Measurements from ENCODE around the gene ADGRB3. TPM values are rescaled to one million over a fixed set of nuclear protein-coding genes. Genes with fewer than 3 reads are reported as not detected.
"Not testable (repeated sequence)": the region's sequence is repeated elsewhere in the genome, so short reads cannot be mapped to it uniquely, and the experiment has no call there.

Gene ADGRB3
- total and polyA plus RNA-seq, 4 donors = 0.47 to 24.6 (median 1.9) TPM

DNA sequence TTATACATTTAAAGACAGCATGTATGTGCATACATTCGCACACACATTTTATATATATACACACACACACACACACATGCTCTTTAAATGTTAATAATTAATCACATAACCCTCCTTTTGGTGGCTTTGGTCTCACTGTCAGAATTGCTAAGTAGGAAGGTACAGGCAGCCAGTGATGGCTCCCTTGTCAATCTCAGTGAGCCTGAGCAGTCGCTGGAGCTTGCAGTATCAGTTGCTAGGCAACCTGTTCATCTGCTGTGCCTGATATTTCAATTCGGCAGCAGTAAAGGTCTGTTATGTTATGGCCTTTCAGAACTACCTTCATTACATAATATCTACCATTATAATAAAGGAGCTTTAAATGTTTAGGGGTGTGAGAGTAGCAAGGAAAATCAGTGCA lies 787.4 kb downstream of the ADGRB3 start:
- Histone ChIP-seq H3K9ac (ENCODE audit: insufficient read depth in 1 of 2, low read length in 2 of 2) (no peak overlapping the region), H3K27me3 (ENCODE audit: control insufficient read depth in 3 of 3, insufficient read depth in 3 of 3, low read length in 2 of 3) (no peaks in the 10 kb centered on the region), H3K27ac (ENCODE audit: low read depth in 1 of 2, low read length in 1 of 2) (no peak overlapping the region), H3K4me3 (no peak overlapping the region), H3K36me3 (ENCODE audit: control insufficient read depth in 4 of 4, insufficient read depth in 4 of 4, low read length in 4 of 4) (no peaks in the 10 kb centered on the region), H3K9me3 (ENCODE audit: control insufficient read depth in 4 of 4, insufficient read depth in 3 of 4, low read length in 3 of 4) (no peaks in the 10 kb centered on the region), H3K4me1 (ENCODE audit: control insufficient read depth in 5 of 5, insufficient read depth in 5 of 5, low read length in 5 of 5) (no peaks in the 10 kb centered on the region)
- WGBS, 2 donors = 50 to 69% methylated on average over 3 of the region's 3 CpGs
- ATAC-seq (ENCODE audit: insufficient read depth, low FRiP score) = no peak
- TF ChIP-seq, protein P1, sequence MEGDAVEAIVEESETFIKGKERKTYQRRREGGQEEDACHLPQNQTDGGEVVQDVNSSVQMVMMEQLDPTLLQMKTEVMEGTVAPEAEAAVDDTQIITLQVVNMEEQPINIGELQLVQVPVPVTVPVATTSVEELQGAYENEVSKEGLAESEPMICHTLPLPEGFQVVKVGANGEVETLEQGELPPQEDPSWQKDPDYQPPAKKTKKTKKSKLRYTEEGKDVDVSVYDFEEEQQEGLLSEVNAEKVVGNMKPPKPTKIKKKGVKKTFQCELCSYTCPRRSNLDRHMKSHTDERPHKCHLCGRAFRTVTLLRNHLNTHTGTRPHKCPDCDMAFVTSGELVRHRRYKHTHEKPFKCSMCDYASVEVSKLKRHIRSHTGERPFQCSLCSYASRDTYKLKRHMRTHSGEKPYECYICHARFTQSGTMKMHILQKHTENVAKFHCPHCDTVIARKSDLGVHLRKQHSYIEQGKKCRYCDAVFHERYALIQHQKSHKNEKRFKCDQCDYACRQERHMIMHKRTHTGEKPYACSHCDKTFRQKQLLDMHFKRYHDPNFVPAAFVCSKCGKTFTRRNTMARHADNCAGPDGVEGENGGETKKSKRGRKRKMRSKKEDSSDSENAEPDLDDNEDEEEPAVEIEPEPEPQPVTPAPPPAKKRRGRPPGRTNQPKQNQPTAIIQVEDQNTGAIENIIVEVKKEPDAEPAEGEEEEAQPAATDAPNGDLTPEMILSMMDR (IDR thresholded peaks at IDR 0.05; ENCODE audit: control extremely low read depth, extremely low read depth) = no peak
- no peak for DNase-seq

DNA sequence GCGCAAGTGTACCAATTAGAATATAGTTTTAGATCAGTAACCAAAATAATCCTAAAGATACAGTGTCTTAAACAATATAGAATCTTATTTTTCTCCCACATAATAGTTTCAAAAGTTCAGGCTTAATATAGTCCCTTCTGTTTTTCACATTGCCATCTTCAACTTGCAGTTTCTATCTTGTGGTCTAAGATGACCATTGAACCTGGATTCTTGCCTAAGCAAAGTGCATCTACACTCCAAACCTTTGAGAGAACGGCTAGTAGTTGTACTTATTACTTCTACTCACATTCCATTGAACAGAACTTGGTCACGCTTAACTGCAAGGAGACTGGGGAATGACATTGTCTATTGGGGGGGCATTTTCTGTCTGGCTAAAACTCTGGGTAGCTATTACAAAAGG lies 788.7 kb downstream of the ADGRB3 start:
- TF ChIP-seq, protein P1 (IDR thresholded peaks at IDR 0.05; ENCODE audit: control extremely low read depth, extremely low read depth) = no peak
- no peak for ATAC-seq (ENCODE audit: insufficient read depth, low FRiP score)
- no peak overlapping the region for H3K4me3 ChIP-seq
- H3K27ac ChIP-seq (ENCODE audit: low read depth in 1 of 2, low read length in 1 of 2) = no peak overlapping the region
- H3K27me3 ChIP-seq (ENCODE audit: control insufficient read depth in 3 of 3, insufficient read depth in 3 of 3, low read length in 2 of 3) = no peaks in the 10 kb centered on the region
- no peaks in the 10 kb centered on the region for H3K9me3 ChIP-seq (ENCODE audit: control insufficient read depth in 4 of 4, insufficient read depth in 3 of 4, low read length in 3 of 4)
- no peaks in the 10 kb centered on the region for H3K4me1 ChIP-seq (ENCODE audit: control insufficient read depth in 5 of 5, insufficient read depth in 5 of 5, low read length in 5 of 5)
- H3K9ac ChIP-seq (ENCODE audit: insufficient read depth in 1 of 2, low read length in 2 of 2) = no peak overlapping the region
- no peak for DNase-seq
- no peaks in the 10 kb centered on the region for H3K36me3 ChIP-seq (ENCODE audit: control insufficient read depth in 4 of 4, insufficient read depth in 4 of 4, low read length in 4 of 4)
- 79 to 90% methylated on average over 3 of the region's 3 CpGs for WGBS, 2 donors

DNA sequence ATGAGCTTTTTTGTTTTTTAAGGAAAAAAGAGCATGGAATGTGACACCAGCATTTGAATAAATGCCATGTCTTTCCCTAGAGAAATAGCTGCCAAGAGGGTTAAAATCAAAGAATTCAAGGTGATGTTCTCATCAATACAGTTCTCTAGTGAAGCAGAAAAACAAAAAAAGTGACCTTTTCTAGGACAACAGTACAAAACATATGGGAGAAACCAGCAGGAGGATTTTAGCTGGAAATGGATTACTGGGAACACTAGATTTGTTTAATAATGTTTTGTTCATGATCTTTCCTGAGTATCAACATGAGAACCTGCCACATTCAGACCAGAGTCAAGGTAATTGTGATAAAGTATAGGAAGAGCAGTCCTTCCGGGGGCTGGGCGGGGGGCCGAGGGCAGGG lies 789.5 kb downstream of the ADGRB3 start:
- TF ChIP-seq, protein P1 (IDR thresholded peaks at IDR 0.05; ENCODE audit: control extremely low read depth, extremely low read depth) = no peak
- Histone ChIP-seq H3K36me3 (ENCODE audit: control insufficient read depth in 4 of 4, insufficient read depth in 4 of 4, low read length in 4 of 4) (no peaks in the 10 kb centered on the region), H3K9ac (ENCODE audit: insufficient read depth in 1 of 2, low read length in 2 of 2) (no peak overlapping the region), H3K9me3 (ENCODE audit: control insufficient read depth in 4 of 4, insufficient read depth in 3 of 4, low read length in 3 of 4) (no peaks in the 10 kb centered on the region), H3K27ac (ENCODE audit: low read depth in 1 of 2, low read length in 1 of 2) (no peak overlapping the region), H3K4me1 (ENCODE audit: control insufficient read depth in 5 of 5, insufficient read depth in 5 of 5, low read length in 5 of 5) (no peaks in the 10 kb centered on the region), H3K27me3 (ENCODE audit: control insufficient read depth in 3 of 3, insufficient read depth in 3 of 3, low read length in 2 of 3) (no peaks in the 10 kb centered on the region), H3K4me3 (no peak overlapping the region)
- DNase-seq (no peak), ATAC-seq (ENCODE audit: insufficient read depth, low FRiP score) (no peak)
- WGBS, 2 donors = 56 to 66% methylated on average over 3 of the region's 3 CpGs

DNA sequence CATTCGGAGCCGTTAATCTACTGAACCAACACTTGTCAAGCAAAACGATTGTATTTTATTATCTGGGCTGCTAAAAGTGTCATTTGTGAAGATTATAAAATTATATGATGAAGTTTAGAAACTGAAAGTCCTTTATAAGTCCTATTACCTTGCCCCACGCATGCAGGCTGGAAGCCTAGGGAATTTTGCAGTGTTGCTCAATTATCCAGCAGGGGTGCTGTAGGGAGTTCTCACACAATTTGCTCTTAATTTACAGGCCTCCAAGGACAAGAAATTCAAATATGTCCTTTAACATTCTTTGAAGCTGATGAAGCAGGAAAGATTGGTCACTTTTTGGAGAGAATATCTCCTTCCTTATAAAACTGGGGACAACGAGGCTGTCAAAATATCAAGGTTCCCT lies 792.8 kb downstream of the ADGRB3 start:
- Histone ChIP-seq H3K9me3 (ENCODE audit: control insufficient read depth in 4 of 4, insufficient read depth in 3 of 4, low read length in 3 of 4) (peaks cover 0 to 2% (median 0%) of the 10 kb centered on the region in 4 donors), H3K27me3 (ENCODE audit: control insufficient read depth in 3 of 3, insufficient read depth in 3 of 3, low read length in 2 of 3) (no peaks in the 10 kb centered on the region), H3K36me3 (ENCODE audit: control insufficient read depth in 4 of 4, insufficient read depth in 4 of 4, low read length in 4 of 4) (no peaks in the 10 kb centered on the region), H3K4me1 (ENCODE audit: control insufficient read depth in 5 of 5, insufficient read depth in 5 of 5, low read length in 5 of 5) (no peaks in the 10 kb centered on the region), H3K27ac (ENCODE audit: low read depth in 1 of 2, low read length in 1 of 2) (no peak overlapping the region), H3K9ac (ENCODE audit: insufficient read depth in 1 of 2, low read length in 2 of 2) (no peak overlapping the region), H3K4me3 (no peak overlapping the region)
- 79 to 81% methylated on average over 5 of the region's 5 CpGs for WGBS, 2 donors
- DNase-seq (no peak), ATAC-seq (ENCODE audit: insufficient read depth, low FRiP score) (no peak)
- TF ChIP-seq, protein P1 (IDR thresholded peaks at IDR 0.05; ENCODE audit: control extremely low read depth, extremely low read depth) = no peak

DNA sequence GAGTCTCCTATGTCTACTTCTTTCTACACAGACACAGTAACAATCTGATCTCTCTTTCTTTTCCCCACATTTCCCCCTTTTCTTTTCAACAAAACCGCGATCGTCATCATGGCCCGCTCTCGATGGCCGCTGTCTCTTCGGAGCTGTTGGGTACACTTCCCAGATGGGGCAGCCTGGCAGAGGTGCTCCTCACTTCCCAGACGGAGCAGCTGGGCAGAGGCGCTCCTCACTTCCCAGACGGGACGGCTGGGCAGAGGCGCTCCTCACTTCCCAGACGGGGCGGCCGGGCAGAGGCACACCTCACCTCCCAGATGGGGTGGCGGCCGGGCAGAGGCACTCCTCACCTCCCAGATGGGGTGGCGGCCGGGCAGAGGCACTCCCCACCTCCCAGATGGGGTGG lies 797.1 kb downstream of the ADGRB3 start:
- DNase-seq; H3K4me3 ChIP-seq; ATAC-seq (ENCODE audit: insufficient read depth, low FRiP score); H3K9ac ChIP-seq (ENCODE audit: insufficient read depth in 1 of 2, low read length in 2 of 2); H3K36me3 ChIP-seq (ENCODE audit: control insufficient read depth in 4 of 4, insufficient read depth in 4 of 4, low read length in 4 of 4); H3K27ac ChIP-seq (ENCODE audit: low read depth in 1 of 2, low read length in 1 of 2); H3K4me1 ChIP-seq (ENCODE audit: control insufficient read depth in 5 of 5, insufficient read depth in 5 of 5, low read length in 5 of 5); H3K27me3 ChIP-seq (ENCODE audit: control insufficient read depth in 3 of 3, insufficient read depth in 3 of 3, low read length in 2 of 3); H3K9me3 ChIP-seq (ENCODE audit: control insufficient read depth in 4 of 4, insufficient read depth in 3 of 4, low read length in 3 of 4): not testable (repeated sequence)
- 85 to 87% methylated on average over 13 to 17 of the region's 19 CpGs for WGBS, 2 donors

DNA sequence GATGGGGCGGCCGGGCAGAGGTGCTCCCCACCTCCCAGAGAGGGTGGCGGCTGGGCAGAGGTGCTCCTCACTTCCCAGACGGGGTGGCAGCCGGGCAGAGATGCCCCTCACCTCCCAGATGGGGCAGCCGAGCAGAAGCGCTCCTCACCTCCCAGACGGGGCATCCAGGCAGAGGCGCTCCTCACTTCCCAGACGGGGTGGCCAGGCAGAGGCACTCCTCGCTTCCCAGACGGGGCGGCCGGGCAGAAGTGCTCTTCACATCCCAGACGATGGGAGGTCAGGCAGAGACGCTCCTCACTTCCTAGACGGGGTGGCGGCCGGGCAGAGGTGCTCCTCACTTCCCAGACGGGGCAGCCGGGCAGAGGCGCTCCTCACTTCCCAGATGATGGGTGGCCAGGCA lies 798.0 kb downstream of the ADGRB3 start:
- not testable (repeated sequence) for H3K4me1 ChIP-seq (ENCODE audit: control insufficient read depth in 5 of 5, insufficient read depth in 5 of 5, low read length in 5 of 5); H3K27me3 ChIP-seq (ENCODE audit: control insufficient read depth in 3 of 3, insufficient read depth in 3 of 3, low read length in 2 of 3); H3K4me3 ChIP-seq; H3K9ac ChIP-seq (ENCODE audit: insufficient read depth in 1 of 2, low read length in 2 of 2); DNase-seq; H3K36me3 ChIP-seq (ENCODE audit: control insufficient read depth in 4 of 4, insufficient read depth in 4 of 4, low read length in 4 of 4); H3K9me3 ChIP-seq (ENCODE audit: control insufficient read depth in 4 of 4, insufficient read depth in 3 of 4, low read length in 3 of 4); ATAC-seq (ENCODE audit: insufficient read depth, low FRiP score); H3K27ac ChIP-seq (ENCODE audit: low read depth in 1 of 2, low read length in 1 of 2)
- 83 to 85% methylated on average over 19 to 22 of the region's 22 CpGs for WGBS, 2 donors
